GM23248 (cell line): ENCODE measurements around the gene MZB1.

ENCODE experiments used
- EZH2 ChIP-seq: fragments of 200-600 bp; sonication (generic); IDR thresholded peaks from 2 replicates; pipeline ENCODE4 v1.6.1; 2018; ENCODE audit warnings: antibody characterized with exemption, mild to moderate bottlenecking; ENCODE audit not compliant: insufficient read depth, poor library complexity, severe bottlenecking
- EZH2phosphoT487 ChIP-seq: fragments of 200-600 bp; sonication (generic); IDR thresholded peaks from 2 replicates; pipeline ENCODE4 v1.6.1; 2018; ENCODE audit warnings: antibody characterized with exemption, moderate library complexity, mild to moderate bottlenecking, low read depth; ENCODE audit not compliant: insufficient read depth

- no peak for TF ChIP-seq EZH2phosphoT487
- TF ChIP-seq EZH2 = no peak
Observed at GRCh38 chr5:139404484-139404840, 14.7 kb upstream of the MZB1 start.
